GM12891 (cell line): ENCODE results near the gene FAM200B.

Experiments
- POLR2A ChIP-seq: IDR thresholded peaks from 2 replicates; pipeline ENCODE4 v1.6.1; 2011; ENCODE audit warnings: low read depth, low read length, control low read depth
- POLR2AphosphoS5 ChIP-seq: IDR thresholded peaks from 2 replicates; pipeline ENCODE4 v1.6.1; 2011; ENCODE audit warnings: low read depth, low read length, control low read depth
- POU2F2 ChIP-seq: IDR thresholded peaks from 2 replicates; pipeline ENCODE4 v1.6.1; 2011; ENCODE audit warnings: low read depth, mild to moderate bottlenecking, control low read depth, low read length, moderate library complexity
- TAF1 ChIP-seq: IDR thresholded peaks from 2 replicates; pipeline ENCODE4 v1.6.1; 2011; ENCODE audit warnings: low read depth, low read length, control low read depth

GRCh38 chr4:15657366-15657765 lies 24.3 kb upstream of the FAM200B start:
- TF ChIP-seq POLR2A (no peak), TAF1 (no peak), POLR2AphosphoS5 (no peak), POU2F2 (no peak)
